GM12801 (cell line): ENCODE data around the gene SH3RF2.

Experiments
- TF ChIP-seq, protein P1 (sequence below): IDR thresholded peaks from one replicate; pipeline ENCODE4 v1.5.1; 2011; ENCODE audit warnings: control low read depth; ENCODE audit not compliant: insufficient read length; ENCODE audit errors: extremely low read depth

The SH3RF2 gene

GRCh38 chr5:145923405-145923804, 13.0 kb upstream of the SH3RF2 start:
- TF ChIP-seq, protein P1, sequence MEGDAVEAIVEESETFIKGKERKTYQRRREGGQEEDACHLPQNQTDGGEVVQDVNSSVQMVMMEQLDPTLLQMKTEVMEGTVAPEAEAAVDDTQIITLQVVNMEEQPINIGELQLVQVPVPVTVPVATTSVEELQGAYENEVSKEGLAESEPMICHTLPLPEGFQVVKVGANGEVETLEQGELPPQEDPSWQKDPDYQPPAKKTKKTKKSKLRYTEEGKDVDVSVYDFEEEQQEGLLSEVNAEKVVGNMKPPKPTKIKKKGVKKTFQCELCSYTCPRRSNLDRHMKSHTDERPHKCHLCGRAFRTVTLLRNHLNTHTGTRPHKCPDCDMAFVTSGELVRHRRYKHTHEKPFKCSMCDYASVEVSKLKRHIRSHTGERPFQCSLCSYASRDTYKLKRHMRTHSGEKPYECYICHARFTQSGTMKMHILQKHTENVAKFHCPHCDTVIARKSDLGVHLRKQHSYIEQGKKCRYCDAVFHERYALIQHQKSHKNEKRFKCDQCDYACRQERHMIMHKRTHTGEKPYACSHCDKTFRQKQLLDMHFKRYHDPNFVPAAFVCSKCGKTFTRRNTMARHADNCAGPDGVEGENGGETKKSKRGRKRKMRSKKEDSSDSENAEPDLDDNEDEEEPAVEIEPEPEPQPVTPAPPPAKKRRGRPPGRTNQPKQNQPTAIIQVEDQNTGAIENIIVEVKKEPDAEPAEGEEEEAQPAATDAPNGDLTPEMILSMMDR = no peak

- TF ChIP-seq, protein P1 = no peak
Measured at GRCh38 chr5:145924849-145925248, 11.5 kb upstream of the SH3RF2 start.

GRCh38 chr5:145925353-145925752, 11.0 kb upstream of the SH3RF2 start:
- TF ChIP-seq, protein P1 = no peak

- TF ChIP-seq, protein P1 = no peak
Measured at GRCh38 chr5:145925803-145926202, 10.6 kb upstream of the SH3RF2 start.

- TF ChIP-seq, protein P1 = no peak
Measured at GRCh38 chr5:145931718-145932117, 4.7 kb upstream of the SH3RF2 start.

- TF ChIP-seq, protein P1 = no peak
Measured at GRCh38 chr5:145934276-145934675, 2.1 kb upstream of the SH3RF2 start.

DNA sequence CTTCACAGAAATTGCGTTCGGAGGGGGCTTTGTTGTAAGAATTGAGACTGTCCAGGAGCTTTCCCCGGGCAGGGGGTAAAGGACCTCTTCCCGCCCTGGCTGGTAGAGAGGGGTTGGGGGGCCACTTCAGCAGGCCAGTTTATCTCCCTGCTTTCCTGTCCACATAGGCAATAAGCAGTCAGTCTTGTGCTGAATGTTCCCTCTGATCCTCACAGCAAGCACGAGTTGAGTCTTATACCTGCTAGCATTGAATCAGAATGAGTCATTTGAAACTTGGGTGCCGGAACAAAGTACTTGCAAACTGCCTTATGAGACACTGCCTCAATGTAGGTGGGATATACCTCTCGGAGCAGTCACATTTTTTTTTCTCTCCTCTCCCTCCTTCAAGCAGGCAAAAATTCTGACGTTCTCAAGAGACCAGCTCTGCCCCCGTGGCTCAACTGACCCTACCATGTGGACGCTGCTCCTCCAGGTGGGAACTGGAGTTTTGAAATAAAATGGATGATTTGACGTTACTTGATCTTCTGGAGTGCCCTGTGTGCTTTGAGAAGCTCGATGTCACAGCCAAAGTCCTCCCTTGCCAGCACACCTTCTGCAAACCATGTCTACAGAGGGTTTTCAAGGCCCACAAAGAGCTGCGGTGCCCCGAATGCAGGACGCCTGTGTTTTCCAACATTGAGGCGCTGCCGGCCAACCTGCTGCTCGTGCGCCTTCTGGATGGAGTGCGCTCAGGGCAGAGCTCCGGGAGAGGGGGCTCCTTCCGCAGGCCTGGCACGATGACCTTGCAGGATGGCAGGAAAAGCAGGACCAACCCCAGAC, 1.3 kb downstream of the SH3RF2 start:
- TF ChIP-seq, protein P1 = no peak
